Adrenal gland (tissue), 12 donors: ENCODE results near the gene DYRK1A. TPM values are rescaled to one million over a fixed set of nuclear protein-coding genes. Genes with fewer than 3 reads are reported as not detected.

Source experiments
- DNase-seq, 7 donors: peaks; one replicate each; pipeline ENCODE4 v3.0.0-alpha.2; 2019 to 2020
- H3K27ac ChIP-seq, 5 donors: fragments of 200-600 bp; sonication (generic) in 4 of 5; 1 replicate in 3 of 5; 2 replicates in 2 of 5; pipeline versions ENCODE4 v1.5.1 to v1.8.0; 2016 to 2020; ENCODE audit warnings: mild to moderate bottlenecking in 1 of 5
- H3K27me3 ChIP-seq: fragments of 200-600 bp; 2 replicates; pipeline ENCODE4 v1.8.0; 2021
- H3K36me3 ChIP-seq, 2 donors: fragments of 200-600 bp; replicated peaks in 1 of 2; 1 replicate in 1 of 2; 2 replicates in 1 of 2; pipeline versions ENCODE4 v1.5.1 to v1.8.0; 2018 to 2022
- H3K4me1 ChIP-seq, 2 donors: fragments of 200-600 bp; replicated peaks in 1 of 2; 1 replicate in 1 of 2; 2 replicates in 1 of 2; pipeline versions ENCODE4 v1.5.1 to v1.8.0; 2018 to 2021
- H3K4me3 ChIP-seq, 4 donors: fragments of 200-600 bp; sonication (generic) in 3 of 4; one replicate each; pipeline ENCODE4 v1.5.1; 2016 to 2018
- H3K9me3 ChIP-seq, 3 donors: fragments of 200-600 bp; sonication (generic) in 1 of 3; replicated peaks in 1 of 3; 1 replicate in 2 of 3; 2 replicates in 1 of 3; pipeline versions ENCODE4 v1.5.1 to v1.8.0; 2016 to 2021
- CTCF ChIP-seq, 6 experiments: fragments of 450-650 bp in 4 of 6; fragments of 200-600 bp in 2 of 6; sonication (generic) in 1 of 6; IDR thresholded peaks; 1 replicate in 5 of 6; 2 replicates in 1 of 6; pipeline versions ENCODE4 v1.5.1 to v1.8.0; 2016 to 2021; ENCODE audit warnings: antibody characterized with exemption in 6 of 6, mild to moderate bottlenecking in 2 of 6, moderate library complexity in 1 of 6
- POLR2A ChIP-seq, 2 donors: fragments of 450-650 bp; IDR thresholded peaks; one replicate each; pipeline ENCODE4 v1.6.1; 2017; ENCODE audit warnings: antibody characterized with exemption in 2 of 2, mild to moderate bottlenecking in 2 of 2, moderate library complexity in 1 of 2
- WGBS, 4 donors: extraction: QIAGEN DNeasy Blood & Tissue Kit in 2 of 4; methylation state at CpG; one replicate each; pipeline versions ENCODE4 v1.1.5 to v1.1.7; 2013 to 2017; 5-methylcytosine and 5-hydroxymethylcytosine counted together
- intact Hi-C, 2 donors: fragments of 100-400 bp; cut with DNase I; formaldehyde crosslinking; loops; one replicate each; pipeline versions ENCODE4 v1.14.1 to v1.15.0; 2022 to 2023
- polyA plus RNA-seq, 3 donors: library from polyadenylated mRNA; stranded (reverse); fragments of 200-250 nt in 2 of 3; fragments of 350-450 nt in 1 of 3; fragmentation: Illumina TruSeq in 1 of 3; extraction: RNeasy Lipid Tissue Mini Kit (QIAGEN cat#74804) in 1 of 3; gene quantifications; one replicate each; pipeline ENCODE4 v1.2.3, GENCODE V29; 2013 to 2014
- total RNA-seq, 9 donors: library from RNA; depleted of rRNA in 4 of 9; stranded (reverse); fragments of >200 nt in 4 of 9; fragments of 120-200 nt in 1 of 9; fragmentation: NEBNext Ultra II Directional in 1 of 9; extraction: Animal tissue kit (Norgen Biotek cat#: 25700) in 1 of 9; gene quantifications; one replicate each; pipeline versions ENCODE4 v1.1.0 to v1.2.4, GENCODE V29; 2013 to 2023
- donor health status: healthy with polysubstance abuse.
- donor health status: Bipolar disorder and iron deficiency.
- donor health status: DM: yes; HTN: yes; CAD: no.
- donor health status: DM: no; HTN: no; CAD: no.
- donor health status: DM: no; HTN: no; CAD: no.
- donor health status: DM: yes; HTN: yes; CAD: no.

Gene DYRK1A
- total and polyA plus RNA-seq, 12 donors, result 23.6 to 92.3 (median 57.7) TPM

GRCh38 chr21:37551331-37551992 lies 184.9 kb downstream of the DYRK1A start:
- no peak overlapping the region for H3K27ac ChIP-seq
- H3K9me3 ChIP-seq, result no peaks in the 10 kb centered on the region
- intact Hi-C loops, result no loop called here
- TF ChIP-seq CTCF (IDR thresholded peaks at IDR 0.05) (no peak), POLR2A (IDR thresholded peaks at IDR 0.05) (no peak)
- H3K4me1 ChIP-seq, result peaks cover 0 to 10% of the 10 kb centered on the region in 2 donors
- H3K27me3 ChIP-seq, result no peaks in the 10 kb centered on the region
- WGBS, 4 donors, result 60 to 64% (median 63%) methylated on average over 20 to 21 of the region's 21 CpGs
- peak in 1 of 7 donors; percentile 34 for DNase-seq
- H3K36me3 ChIP-seq, result no peaks in the 10 kb centered on the region
- no peak overlapping the region for H3K4me3 ChIP-seq

- no peak overlapping the region for H3K27ac ChIP-seq
- no peak for TF ChIP-seq POLR2A (IDR thresholded peaks at IDR 0.05)
- no peak for TF ChIP-seq CTCF (IDR thresholded peaks at IDR 0.05)
- no peak overlapping the region for H3K4me3 ChIP-seq
- 93 to 100% (median 94%) methylated on average over 2 to 5 of the region's 5 CpGs for WGBS, 4 donors
- H3K27me3 ChIP-seq, result no peaks in the 10 kb centered on the region
- peaks cover 0 to 8% of the 10 kb centered on the region in 2 donors for H3K4me1 ChIP-seq
- H3K36me3 ChIP-seq, result no peaks in the 10 kb centered on the region
- no peaks in the 10 kb centered on the region for H3K9me3 ChIP-seq
- peak in 1 of 7 donors; percentile 31 for DNase-seq
- intact Hi-C loops, result no loop called here
These were observed 185.4 kb downstream of the DYRK1A start for GRCh38 chr21:37551993-37552355.

GRCh38 chr21:37552496-37553029 lies 186.0 kb downstream of the DYRK1A start:
- Histone ChIP-seq H3K27me3 (no peaks in the 10 kb centered on the region), H3K36me3 (no peaks in the 10 kb centered on the region), H3K4me3 (no peak overlapping the region), H3K27ac (no peak overlapping the region), H3K9me3 (no peaks in the 10 kb centered on the region), H3K4me1 (peaks cover 0 to 4% of the 10 kb centered on the region in 2 donors)
- TF ChIP-seq POLR2A (IDR thresholded peaks at IDR 0.05), result no peak
- no peak for TF ChIP-seq CTCF (IDR thresholded peaks at IDR 0.05)
- DNase-seq, result peak in 1 of 7 donors; percentile 18
- 90 to 92% (median 91%) methylated on average over 6 to 10 of the region's 10 CpGs; no CpG with 5 or more reads in 1 of the 4 donors for WGBS, 4 donors
- intact Hi-C loops, result no loop called here

- peak in 3 of 7 donors; percentile 20 to 49 (median 40) for DNase-seq
- Histone ChIP-seq H3K4me3 (no peak overlapping the region), H3K9me3 (no peaks in the 10 kb centered on the region), H3K27ac (no peak overlapping the region), H3K27me3 (no peaks in the 10 kb centered on the region), H3K4me1 (peaks cover 0 to 4% of the 10 kb centered on the region in 2 donors), H3K36me3 (no peaks in the 10 kb centered on the region)
- intact Hi-C loops, result no loop called here
- TF ChIP-seq POLR2A (IDR thresholded peaks at IDR 0.05), result no peak
- TF ChIP-seq CTCF (IDR thresholded peaks at IDR 0.05), result no peak
- WGBS, 4 donors, result 61 to 75% (median 71%) methylated on average over 6 to 10 of the region's 10 CpGs
These were observed 186.5 kb downstream of the DYRK1A start for GRCh38 chr21:37553078-37553481.
